ENCODE measurements around the gene PPIP5K2.

DNA sequence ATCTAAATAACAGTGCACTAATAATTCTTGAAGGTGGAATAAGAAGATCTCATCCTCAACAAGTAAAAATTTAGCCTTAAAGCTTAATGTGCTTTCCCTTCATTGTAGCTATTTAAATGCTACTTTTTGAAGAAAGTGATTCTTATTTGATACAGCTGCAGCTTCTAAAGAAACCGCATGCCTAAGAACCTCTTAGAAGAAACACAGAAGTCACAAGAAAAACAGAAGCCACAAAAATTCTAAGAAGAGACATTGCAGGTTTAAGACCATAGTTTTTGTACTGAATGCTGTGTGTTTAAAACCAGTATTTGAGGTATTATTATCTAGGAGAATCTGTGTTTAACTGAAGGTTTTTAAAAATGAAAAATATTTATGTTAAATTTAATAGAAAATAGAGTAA is 68.3 kb downstream of the PPIP5K2 start:
- TF ChIP-seq, protein P1, sequence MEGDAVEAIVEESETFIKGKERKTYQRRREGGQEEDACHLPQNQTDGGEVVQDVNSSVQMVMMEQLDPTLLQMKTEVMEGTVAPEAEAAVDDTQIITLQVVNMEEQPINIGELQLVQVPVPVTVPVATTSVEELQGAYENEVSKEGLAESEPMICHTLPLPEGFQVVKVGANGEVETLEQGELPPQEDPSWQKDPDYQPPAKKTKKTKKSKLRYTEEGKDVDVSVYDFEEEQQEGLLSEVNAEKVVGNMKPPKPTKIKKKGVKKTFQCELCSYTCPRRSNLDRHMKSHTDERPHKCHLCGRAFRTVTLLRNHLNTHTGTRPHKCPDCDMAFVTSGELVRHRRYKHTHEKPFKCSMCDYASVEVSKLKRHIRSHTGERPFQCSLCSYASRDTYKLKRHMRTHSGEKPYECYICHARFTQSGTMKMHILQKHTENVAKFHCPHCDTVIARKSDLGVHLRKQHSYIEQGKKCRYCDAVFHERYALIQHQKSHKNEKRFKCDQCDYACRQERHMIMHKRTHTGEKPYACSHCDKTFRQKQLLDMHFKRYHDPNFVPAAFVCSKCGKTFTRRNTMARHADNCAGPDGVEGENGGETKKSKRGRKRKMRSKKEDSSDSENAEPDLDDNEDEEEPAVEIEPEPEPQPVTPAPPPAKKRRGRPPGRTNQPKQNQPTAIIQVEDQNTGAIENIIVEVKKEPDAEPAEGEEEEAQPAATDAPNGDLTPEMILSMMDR (conservative IDR thresholded peaks at IDR 0.05) = no peak
- TF ChIP-seq ZFX (IDR thresholded peaks at IDR 0.05) = no peak

All from C4-2B (cell line).